Measurements from ENCODE around the gene STAG1.
"Not testable (repeated sequence)": the region's sequence is repeated elsewhere in the genome, so short reads cannot be mapped to it uniquely, and the experiment has no call there.

STAG1 gene

GRCh38 chr3:136703429-136703828, 48.7 kb downstream of the STAG1 start:
- DNase-seq (ENCODE audit: low read depth in 2 of 2) = no peak

GRCh38 chr3:136699271-136699828, 52.8 kb downstream of the STAG1 start:
- no peak for DNase-seq (ENCODE audit: low read depth in 2 of 2)

GRCh38 chr3:136698361-136698760, 53.8 kb downstream of the STAG1 start:
- DNase-seq (ENCODE audit: low read depth in 2 of 2) = no peak

- no peak for DNase-seq (ENCODE audit: low read depth in 2 of 2)
These were observed 55.4 kb downstream of the STAG1 start for GRCh38 chr3:136696797-136697196.

GRCh38 chr3:136694321-136694720, 57.9 kb downstream of the STAG1 start:
- no peak for DNase-seq (ENCODE audit: low read depth in 2 of 2)

GRCh38 chr3:136690599-136690998, 61.6 kb downstream of the STAG1 start:
- DNase-seq (ENCODE audit: low read depth in 2 of 2) = no peak

- no peak for DNase-seq (ENCODE audit: low read depth in 2 of 2)
These were observed 66.3 kb downstream of the STAG1 start for GRCh38 chr3:136685882-136686281.

- no peak for DNase-seq (ENCODE audit: low read depth in 2 of 2)
These were observed 69.4 kb downstream of the STAG1 start for GRCh38 chr3:136682740-136683312.

- no peak for DNase-seq (ENCODE audit: low read depth in 2 of 2)
These were observed 73.2 kb downstream of the STAG1 start for GRCh38 chr3:136678981-136679380.

- no peak for DNase-seq (ENCODE audit: low read depth in 2 of 2)
These were observed 76.2 kb downstream of the STAG1 start for GRCh38 chr3:136676009-136676408.

GRCh38 chr3:136675150-136675858, 76.9 kb downstream of the STAG1 start:
- no peak for DNase-seq (ENCODE audit: low read depth in 2 of 2)

GRCh38 chr3:136672457-136672856, 79.7 kb downstream of the STAG1 start:
- no peak for DNase-seq (ENCODE audit: low read depth in 2 of 2)

- DNase-seq (ENCODE audit: low read depth in 2 of 2) = no peak
These were observed 80.3 kb downstream of the STAG1 start for GRCh38 chr3:136671921-136672320.

- no peak for DNase-seq (ENCODE audit: low read depth in 2 of 2)
These were observed 82.0 kb downstream of the STAG1 start for GRCh38 chr3:136670166-136670565.

- DNase-seq (ENCODE audit: low read depth in 2 of 2) = no peak
These were observed 85.1 kb downstream of the STAG1 start for GRCh38 chr3:136667081-136667480.

GRCh38 chr3:136666301-136666700, 85.9 kb downstream of the STAG1 start:
- not testable (repeated sequence) for DNase-seq (ENCODE audit: low read depth in 2 of 2)

- no peak for DNase-seq (ENCODE audit: low read depth in 2 of 2)
These were observed 87.4 kb downstream of the STAG1 start for GRCh38 chr3:136664771-136665170.

- no peak for DNase-seq (ENCODE audit: low read depth in 2 of 2)
These were observed 90.9 kb downstream of the STAG1 start for GRCh38 chr3:136661282-136661681.

GRCh38 chr3:136658946-136659682, 93.1 kb downstream of the STAG1 start:
- DNase-seq (ENCODE audit: low read depth in 2 of 2) = no peak

- DNase-seq (ENCODE audit: low read depth in 2 of 2) = no peak
These were observed 94.7 kb downstream of the STAG1 start for GRCh38 chr3:136657526-136657925.

- DNase-seq (ENCODE audit: low read depth in 2 of 2) = no peak
These were observed 98.5 kb downstream of the STAG1 start for GRCh38 chr3:136653628-136654027.

GRCh38 chr3:136651581-136651980, 100.6 kb downstream of the STAG1 start:
- DNase-seq (ENCODE audit: low read depth in 2 of 2) = no peak

GRCh38 chr3:136650461-136650860, 101.7 kb downstream of the STAG1 start:
- DNase-seq (ENCODE audit: low read depth in 2 of 2) = no peak
